ENCODE data around the gene PDGFRB.

The PDGFRB gene

DNA sequence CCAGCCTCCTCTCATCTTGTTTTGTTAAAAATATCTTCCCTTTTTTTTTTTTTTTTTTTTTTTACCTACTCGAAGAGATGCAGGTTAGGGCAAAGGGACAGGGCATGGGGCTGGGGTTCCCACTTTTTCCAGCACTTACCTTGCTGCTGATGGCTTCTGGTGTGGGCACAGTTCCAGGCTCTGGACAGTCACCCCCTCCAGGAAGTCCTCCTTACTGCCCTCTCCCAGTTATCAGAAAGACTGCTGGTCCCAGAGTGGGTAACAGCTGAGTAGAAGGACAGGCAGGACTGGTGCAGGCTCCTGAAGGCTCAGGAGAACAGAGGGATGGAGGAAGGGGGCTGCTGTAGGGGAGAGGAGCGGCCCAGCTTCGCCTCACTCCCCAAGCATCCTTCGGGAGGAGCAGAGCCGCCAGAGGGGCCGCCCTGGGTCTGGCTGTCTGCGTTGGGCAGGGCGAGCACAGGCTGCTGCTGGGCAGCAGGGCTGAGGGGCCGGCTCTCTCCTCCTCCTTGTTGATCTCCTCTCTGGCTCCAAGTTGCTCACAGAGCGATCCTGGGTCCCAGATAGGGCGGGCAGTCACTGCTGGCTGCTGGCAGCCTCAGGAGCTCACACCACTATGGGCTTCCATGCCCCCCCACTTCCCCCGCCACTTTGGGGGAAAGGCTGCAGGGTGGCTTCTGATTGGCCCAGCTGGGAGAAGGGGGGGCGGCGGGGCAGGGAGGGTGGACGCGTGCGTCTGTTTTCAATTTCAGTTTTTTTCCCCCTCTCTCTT lies at the start of gene PDGFRB:
PDGFRB (minus strand) TSS at position 588 of the 769 bp plus-strand sequence. CDS start 18,798 bp downstream, outside the sequence.
- DNase-seq: peak in 46 of 51 donors; percentile 18 to 90 (median 74)

DNA sequence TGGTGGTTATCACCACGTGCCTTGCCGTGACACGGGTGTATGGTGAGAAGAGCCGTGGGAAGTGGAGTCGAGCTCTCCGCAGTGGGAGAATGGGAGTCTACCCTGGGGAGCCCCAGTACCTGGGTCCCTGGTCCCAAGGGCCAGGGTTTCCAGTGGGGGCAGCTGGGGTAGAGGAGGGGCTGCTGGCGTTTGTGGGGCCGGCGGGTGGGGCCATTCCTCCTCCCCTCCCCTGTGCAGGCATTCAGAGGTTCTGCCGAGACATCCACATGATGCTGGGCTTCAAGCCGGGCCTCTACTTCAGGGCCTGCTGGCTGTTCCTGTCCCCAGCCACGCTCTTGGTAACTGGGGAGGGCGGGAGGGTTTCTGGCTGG lies 48.9 kb upstream of the PDGFRB start:
- DNase-seq: no peak

DNA sequence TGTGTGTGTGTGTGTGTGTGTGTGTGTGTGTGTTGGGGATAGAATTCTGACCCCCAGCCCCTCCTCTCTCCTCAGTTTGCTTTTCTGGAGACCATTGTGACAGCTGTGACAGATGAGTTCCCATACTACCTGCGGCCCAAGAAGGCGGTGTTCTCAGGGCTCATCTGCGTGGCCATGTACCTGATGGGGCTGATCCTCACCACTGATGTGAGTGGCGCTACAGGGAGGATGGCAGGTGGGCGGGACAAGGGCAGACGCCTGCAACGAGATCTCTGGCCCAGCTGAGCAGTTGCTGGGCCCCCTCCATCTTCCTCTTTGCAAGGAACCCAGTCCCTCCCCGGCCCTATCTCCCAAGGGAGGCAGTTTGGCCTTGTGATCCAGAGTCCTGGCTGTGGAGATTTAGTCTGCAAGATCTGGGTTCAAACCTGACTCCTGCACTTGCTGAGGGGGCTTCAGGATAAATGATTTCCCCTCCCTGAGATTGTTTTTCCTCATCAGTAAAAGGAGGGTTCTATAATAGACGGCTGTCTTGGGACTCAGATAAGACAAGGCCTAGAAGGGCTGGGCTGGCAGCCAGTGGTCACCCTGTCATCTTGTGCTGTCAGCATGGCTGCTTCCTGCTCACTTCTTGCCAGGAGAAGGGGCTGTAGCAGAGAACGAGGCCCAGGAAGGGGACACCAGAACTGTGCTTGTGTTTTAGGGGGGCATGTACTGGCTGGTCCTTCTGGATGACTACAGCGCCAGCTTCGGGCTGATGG lies 48.4 kb upstream of the PDGFRB start:
- DNase-seq: no peak

DNA sequence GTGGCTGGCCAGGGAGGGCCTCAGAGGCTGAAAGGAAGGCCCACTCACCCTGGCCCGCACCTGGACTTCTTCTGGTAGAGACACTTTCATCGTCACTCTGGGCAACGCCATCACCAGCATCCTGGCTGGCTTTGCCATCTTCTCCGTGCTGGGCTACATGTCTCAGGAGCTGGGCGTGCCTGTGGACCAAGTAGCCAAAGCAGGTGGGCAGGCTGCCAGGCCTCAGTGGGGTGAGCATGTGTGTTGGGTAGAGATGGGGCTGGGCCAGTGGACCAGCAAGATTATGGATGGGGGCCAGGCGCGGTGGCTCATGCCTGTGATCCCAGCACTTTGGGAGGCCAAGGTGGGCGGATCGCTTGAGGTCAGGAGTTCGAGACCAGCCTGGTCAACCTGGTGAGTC lies 46.9 kb upstream of the PDGFRB start:
- DNase-seq: no peak

DNA sequence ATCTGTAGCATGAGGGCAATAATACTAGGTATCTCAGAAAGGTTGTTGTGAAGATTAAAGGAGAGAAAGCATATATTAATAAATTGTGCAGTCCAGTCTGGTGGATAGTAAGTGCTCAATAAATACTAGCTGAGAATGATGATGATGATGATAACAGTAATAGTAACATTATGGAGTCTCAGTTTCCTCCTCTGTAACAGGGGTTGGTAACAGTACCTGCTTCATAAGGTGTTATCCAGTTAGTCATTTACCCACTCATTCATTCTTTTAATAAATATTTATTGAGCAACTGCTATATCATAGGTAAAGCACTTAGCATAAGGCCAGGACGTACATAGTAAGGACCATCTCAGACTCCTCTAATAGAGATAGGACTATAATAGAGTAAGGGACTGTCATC lies 41.8 kb upstream of the PDGFRB start:
- DNase-seq: no peak

DNA sequence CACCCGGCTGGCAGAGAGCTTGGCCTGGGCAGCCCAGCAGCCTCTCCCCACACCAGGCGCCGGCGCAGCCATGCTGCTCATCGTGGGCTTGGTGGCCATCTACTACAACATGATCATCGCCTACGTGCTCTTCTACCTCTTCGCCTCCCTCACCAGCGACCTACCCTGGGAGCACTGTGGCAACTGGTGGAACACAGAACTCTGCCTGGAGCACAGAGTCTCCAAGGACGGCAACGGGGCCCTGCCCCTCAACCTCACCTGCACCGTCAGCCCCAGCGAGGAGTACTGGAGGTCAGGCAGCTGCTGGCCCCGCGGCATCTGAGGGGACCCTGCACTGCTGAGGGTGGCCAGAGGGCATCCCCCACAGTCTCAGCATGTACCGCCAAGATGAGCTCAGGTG lies 41.3 kb upstream of the PDGFRB start:
- DNase-seq: no peak

DNA sequence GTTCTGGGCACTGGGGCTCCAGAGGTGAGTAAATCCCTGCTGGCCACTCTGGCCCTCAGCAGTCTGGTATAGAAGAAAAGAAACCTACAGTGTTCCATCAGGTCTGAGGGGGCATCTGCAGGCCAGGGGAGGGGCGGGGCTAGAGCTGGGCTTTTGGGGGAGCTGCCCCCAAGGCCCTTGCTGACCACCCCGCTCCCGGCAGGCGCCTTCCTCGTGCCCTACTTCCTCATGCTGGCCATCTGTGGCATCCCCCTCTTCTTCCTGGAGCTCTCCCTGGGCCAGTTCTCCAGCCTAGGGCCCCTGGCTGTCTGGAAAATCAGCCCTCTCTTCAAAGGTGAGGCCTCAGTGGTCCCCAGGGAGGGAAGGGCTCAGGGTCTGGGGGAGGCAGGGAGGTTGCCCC lies 40.9 kb upstream of the PDGFRB start:
- no peak for DNase-seq

DNA sequence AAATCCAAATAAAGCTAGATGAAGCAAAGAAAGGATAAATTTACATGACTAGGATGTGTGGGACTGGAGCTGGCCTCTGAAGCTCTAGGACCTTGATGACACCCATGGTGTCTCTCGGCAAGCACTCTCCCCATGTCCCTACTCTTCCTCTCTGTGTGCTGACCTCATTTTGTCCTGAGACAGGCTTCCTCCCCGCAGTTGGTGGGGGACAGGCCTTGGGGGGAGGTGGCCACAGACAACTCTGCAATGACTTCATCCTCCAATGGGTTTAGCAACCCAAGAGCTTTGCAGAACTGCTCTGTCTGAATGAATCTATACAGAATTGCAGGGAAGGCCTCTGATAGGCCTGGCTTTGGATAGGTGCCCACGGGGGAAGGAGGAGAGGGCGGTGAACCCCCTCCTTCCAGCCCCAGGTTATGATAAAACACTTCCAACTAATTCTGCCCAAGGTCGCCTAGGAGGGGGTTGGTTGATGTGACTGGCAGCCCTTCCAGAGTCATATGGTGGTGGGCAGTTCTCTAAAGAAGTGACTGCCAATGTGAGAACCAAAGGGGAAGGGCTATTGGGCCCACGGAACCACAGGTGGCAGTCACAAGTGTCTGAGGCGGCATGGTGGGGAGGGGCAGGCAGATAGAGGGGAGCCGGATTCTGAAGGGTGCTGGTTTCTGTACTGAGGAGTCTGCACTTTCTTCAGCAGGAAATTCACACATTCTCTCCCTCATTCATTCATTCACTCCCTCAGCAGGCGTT lies 40.3 kb upstream of the PDGFRB start:
- DNase-seq: no peak

DNA sequence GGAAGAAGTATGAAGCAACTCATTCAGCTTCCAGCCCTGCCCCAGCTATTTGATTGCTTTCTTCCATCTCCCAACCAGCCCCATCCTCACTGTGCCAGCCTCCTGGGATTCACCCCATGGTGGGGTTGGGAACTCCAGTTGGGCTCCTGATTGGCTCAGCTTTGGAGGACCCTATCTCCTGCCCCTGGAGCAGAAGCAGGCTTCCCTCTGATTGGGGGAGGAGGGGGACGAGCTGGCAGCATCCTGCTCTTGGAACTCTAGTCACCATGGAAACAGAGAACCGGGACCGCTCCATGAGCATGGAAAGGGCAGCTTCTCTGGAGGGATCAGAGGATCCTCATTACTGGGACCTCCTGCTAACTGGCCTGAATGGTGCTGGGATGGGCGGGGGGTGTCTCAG lies 36.8 kb upstream of the PDGFRB start:
- DNase-seq: peak in 12 of 51 donors; percentile 5 to 57 (median 26)

DNA sequence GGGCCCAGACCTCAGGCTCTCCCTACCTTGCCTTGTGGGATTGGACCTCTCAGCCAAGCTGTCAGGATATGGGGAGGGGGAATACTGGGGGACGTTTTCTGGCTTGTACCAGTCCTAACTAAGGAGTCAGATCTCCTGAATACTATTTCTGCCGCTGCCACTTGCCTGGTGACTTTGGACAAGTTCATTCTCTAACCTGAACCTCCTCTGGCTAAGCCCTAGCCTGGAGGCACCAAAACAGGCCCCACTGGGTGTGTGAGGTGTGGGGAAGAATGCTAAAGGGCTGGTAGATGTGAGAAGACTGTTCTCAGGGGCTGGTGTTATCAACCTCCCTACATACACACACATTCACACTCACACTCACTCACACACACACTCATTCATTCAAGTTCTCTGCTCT lies 35.3 kb upstream of the PDGFRB start:
- DNase-seq: no peak

DNA sequence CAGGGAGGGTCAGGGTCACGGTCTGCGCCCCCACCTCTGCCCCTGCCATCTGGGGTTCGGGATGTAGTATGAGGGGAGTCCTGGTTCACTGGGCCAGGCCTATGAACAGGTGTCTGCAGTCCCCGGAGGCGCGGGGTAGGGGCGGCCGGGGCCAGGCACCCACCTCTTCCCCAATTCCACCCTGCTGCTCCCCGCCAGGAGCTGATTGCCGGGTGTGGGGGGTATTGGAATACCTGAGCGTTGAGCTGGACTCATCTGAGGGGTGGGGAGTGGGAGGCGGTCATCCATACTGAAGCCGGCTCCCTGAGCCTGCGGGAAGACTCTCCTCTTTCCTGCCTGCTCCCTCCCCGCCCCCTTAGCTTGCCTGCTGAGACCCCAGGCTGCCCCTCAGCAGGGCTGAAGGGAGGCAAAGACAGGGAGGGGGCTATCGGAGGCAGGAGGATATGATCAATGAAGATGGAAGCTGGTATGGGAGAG lies 34.9 kb upstream of the PDGFRB start:
- DNase-seq: no peak

DNA sequence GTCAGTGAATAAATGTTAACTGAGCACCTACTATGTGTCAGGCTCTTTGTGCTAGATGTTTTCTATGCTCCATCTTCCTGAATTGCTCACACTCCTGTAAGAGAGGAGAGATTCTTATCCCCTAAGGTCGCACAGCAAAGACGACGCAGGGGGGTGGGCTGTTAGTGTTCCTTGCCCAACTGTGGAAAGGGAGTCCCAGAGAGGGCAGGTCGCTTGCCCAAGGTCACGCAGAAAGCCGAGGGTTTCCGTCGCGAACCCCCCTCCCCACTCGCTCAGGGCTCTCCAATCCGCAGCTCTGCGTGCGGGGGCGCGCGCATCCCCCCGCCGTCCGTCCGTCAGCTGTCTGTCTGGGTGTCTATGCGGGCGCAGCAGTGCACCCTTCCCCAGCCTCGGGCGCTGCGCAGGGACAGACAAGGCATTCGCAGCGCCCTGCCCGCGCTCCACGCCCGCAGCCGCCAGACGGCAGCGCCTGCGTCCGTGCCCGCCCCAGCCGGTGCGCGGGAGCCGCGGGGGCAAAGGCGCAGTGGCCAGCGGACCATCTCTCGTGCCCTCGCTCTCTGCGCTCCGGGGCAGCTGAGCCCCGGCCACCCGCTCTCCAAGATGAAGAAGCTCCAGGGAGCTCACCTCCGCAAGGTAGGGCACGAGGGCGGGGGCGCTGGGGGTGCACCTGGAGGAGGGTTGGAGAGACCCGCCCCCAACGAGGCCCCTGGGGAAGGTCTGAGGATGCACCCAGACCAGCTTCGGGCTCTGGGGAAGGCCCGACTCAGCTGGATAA lies 34.3 kb upstream of the PDGFRB start, which contains the start of gene SLC6A7:
SLC6A7 (plus strand) TSS at position 335 of the 775 bp plus-strand sequence; CDS start at position 601, 266 bp downstream.
- no peak for DNase-seq

DNA sequence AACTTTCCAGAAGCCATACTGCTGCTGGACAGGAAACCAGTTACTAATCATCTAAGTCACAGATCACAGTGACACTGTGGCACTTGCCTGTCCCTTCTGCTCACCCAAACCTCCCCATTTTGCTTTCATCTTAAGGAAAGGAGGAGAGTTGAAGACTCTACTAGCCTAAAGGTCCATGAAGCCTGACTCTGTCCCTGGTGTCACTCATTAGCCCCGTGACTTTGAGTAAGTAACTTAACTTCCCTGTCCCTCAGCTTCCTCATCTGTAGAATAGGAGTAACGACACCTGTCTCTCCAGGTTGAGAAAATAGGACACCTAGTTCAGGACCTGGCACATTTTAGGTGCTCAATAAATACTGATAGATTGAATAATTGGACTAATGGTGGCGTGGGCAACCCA lies 33.7 kb upstream of the PDGFRB start:
- DNase-seq: no peak

DNA sequence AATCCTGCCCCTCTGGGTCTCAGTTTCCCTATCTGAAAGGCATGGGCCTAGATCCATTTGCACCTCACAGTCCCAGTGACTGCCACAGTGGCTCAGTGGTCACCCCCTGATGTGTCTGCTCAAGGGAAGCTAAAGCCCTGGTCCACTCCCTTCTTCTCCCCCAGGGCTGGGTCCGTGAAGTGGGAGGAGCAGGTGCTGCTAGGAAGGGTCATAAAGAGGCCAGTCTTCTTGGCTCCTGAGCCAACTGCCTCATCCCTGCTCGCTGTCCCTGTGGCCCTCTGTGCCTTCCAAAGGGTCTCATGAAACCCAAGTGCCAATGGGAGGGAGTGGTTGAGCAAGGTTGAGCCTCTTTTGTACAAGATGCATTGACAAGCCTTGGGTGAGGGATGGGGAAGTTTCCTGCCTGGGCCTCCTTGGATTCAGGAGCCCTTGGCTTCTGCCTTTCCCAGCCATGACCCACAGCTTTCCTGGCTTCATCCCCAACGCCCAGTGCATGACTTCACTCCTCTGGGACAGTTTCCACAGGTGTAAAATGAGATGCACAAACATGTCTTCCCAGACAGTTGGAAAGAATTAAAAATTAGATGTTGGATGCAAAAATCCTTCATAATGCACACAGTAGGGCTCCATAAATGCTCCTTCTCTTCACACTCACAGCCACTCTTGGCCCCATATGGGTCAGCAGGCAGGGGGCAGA lies 32.6 kb upstream of the PDGFRB start:
- DNase-seq: no peak

DNA sequence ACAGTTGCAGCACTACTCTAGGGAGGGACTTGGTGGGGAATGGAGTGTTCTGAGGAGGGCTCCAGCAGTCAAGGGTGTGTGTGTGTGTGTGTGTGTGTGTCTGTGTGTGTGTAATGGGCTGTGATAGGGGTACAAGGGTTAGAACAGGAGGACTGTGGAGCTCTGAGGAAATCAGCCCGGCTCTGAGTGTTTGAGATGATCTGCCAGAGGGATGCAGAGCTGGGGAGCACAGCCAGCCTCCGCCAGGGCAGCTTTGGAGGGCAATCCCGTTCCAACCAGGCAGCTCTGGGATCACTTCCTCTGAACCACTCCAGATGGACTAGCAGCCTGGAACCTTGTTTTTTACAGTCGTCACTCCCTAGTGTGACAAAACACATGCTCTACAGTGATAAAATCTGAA lies 31.3 kb upstream of the PDGFRB start:
- DNase-seq: no peak

DNA sequence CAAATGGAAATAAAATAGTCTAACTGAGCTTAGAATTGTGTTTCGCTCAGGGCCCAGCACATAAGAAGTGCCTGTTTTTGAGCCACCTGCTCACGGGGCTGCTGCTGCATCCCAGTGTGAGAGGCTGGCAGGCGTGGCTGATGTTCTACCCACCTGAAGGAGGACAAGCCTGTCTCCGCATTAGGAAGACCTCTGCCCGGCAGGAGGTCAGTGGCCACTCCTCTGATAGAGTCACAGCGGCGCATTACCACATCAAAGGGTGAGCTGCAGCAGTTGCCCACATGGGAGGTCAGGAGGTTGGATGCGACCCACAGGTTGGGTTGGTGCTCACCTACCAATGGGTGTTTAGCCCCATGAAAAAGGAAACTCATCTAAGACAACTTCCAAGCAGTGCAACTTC lies 30.5 kb upstream of the PDGFRB start:
- no peak for DNase-seq

DNA sequence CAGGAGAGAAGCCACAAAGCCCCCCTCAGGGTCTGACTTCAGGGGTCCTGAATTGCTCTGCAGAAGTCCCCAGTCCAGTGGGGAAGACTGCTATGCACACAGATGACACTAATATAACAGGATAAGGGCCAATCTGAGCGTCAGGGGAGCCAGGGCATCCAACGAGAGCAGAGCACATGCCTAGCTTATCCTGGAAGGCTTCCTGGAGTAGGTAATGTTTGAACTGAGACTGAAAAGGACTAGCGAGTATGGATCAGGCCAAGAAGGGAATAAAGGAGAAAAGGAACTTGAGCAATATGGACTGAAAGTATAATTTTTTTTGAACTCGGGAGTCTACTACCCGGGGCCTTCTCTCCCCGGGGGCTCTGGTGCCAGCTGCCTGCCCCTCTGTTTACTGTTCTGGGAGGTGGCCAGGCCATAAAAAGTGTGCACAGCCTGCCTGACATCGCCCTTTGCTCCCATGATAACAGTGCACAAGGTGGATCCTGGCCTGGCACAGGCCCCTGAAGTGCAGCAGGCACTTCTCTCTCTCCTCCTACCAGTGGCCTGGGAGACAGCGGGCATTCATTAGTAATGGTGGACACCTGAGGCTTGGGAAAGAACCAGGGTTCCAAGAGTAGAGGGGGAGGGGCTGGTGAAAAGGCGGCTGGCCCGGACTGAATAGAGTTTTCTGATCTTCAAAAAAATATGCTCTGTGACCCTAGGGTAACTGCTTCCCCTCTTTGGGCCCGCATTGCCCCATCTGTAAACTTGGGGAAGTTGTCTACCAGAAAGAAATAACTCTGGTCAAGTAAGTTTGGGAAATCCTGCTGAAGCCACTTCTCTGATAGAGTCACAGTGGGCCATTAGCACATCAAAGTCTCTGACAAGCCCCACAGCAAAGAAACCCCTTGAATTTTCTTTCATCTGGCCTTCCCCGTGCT lies 29.6 kb upstream of the PDGFRB start:
- DNase-seq: no peak

DNA sequence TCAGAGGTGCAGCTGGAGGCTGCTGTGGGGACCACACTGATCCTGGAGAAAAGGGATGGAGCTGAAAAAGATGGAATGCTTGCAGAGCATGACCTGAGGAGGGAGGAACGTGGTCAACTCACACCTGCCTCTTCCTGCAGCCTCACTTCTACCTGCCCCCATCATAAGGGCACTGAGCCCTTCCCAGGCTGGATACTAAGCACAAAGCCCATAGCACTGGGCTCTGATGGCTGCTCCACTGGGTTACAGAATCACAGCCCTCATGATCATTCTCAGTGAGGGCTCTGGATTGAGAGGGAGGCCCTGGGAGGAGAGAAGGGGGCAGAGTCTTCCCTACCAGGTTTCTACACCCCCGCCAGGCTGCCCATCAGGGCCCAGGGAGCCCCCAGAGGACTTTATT lies 28.4 kb upstream of the PDGFRB start:
- no peak for DNase-seq

DNA sequence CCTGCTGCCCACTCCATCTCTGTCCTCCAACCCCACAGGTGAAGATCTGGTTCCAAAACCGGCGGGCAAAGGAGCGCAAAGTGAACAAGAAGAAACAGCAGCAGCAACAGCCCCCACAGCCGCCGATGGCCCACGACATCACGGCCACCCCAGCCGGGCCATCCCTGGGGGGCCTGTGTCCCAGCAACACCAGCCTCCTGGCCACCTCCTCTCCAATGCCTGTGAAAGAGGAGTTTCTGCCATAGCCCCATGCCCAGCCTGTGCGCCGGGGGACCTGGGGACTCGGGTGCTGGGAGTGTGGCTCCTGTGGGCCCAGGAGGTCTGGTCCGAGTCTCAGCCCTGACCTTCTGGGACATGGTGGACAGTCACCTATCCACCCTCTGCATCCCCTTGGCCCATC lies 27.8 kb upstream of the PDGFRB start:
- DNase-seq: no peak

DNA sequence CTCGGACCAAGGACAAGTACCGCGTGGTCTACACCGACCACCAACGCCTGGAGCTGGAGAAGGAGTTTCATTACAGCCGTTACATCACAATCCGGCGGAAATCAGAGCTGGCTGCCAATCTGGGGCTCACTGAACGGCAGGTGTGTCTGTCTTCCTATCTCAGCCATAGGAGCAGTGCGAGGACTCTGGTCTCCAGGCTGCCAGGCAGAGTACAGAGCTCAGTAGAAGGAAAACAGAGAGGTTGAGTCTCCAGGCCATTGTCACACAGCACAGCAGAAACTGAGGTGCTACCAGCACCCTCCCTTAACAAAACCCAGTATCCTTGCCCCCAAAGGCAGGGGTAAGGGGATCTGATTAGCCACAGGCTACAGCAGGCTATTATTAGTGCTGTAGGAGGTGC lies 27.1 kb upstream of the PDGFRB start:
- DNase-seq: no peak
